ENCODE data around the gene EPB41L4A.

DNA sequence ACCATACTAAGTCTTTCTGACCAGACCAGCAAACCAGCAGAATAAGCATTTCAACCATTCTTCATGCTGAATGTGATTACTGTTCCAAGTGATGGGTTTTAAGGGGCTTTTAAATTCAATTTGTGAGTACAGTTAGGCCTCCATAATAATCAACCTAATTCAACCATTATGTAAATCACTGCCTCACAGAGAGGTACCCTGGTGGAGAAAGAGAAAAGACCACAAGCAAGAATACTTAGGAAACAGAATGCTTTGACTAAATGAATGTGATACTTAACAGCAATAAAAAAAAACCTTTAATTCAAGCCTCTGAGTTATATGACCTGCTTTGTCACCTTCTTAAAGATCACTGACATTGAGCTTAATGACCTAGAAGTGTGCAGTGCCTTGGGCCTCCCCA is 162.1 kb downstream of the EPB41L4A start:
- TF ChIP-seq, protein P1, sequence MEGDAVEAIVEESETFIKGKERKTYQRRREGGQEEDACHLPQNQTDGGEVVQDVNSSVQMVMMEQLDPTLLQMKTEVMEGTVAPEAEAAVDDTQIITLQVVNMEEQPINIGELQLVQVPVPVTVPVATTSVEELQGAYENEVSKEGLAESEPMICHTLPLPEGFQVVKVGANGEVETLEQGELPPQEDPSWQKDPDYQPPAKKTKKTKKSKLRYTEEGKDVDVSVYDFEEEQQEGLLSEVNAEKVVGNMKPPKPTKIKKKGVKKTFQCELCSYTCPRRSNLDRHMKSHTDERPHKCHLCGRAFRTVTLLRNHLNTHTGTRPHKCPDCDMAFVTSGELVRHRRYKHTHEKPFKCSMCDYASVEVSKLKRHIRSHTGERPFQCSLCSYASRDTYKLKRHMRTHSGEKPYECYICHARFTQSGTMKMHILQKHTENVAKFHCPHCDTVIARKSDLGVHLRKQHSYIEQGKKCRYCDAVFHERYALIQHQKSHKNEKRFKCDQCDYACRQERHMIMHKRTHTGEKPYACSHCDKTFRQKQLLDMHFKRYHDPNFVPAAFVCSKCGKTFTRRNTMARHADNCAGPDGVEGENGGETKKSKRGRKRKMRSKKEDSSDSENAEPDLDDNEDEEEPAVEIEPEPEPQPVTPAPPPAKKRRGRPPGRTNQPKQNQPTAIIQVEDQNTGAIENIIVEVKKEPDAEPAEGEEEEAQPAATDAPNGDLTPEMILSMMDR (IDR thresholded peaks at IDR 0.05), result no peak
- TF ChIP-seq POLR2A (IDR thresholded peaks at IDR 0.05), result no peak
- no peak for TF ChIP-seq POLR2AphosphoS5 (IDR thresholded peaks at IDR 0.05)

All from breast epithelium (tissue), 3 donors.